DND-41 (cell line): Measurements from ENCODE around the gene ANXA9.

Experiments
- EZH2 ChIP-seq: IDR thresholded peaks from 3 replicates; pipeline ENCODE4 v1.6.1; 2012; ENCODE audit warnings: borderline replicate concordance, low read depth, mild to moderate bottlenecking, moderate library complexity, low read length, inconsistent platforms; ENCODE audit not compliant: severe bottlenecking
- TF ChIP-seq, protein P1 (sequence below): IDR thresholded peaks from 2 replicates; pipeline ENCODE4 v1.5.1; 2012; ENCODE audit warnings: borderline replicate concordance, low read length, moderate library complexity, mild to moderate bottlenecking; ENCODE audit not compliant: poor library complexity, severe bottlenecking; ENCODE audit errors: extremely low read depth

GRCh38 chr1:150957666-150958065, 24.4 kb upstream of the ANXA9 start:
- TF ChIP-seq, protein P1, sequence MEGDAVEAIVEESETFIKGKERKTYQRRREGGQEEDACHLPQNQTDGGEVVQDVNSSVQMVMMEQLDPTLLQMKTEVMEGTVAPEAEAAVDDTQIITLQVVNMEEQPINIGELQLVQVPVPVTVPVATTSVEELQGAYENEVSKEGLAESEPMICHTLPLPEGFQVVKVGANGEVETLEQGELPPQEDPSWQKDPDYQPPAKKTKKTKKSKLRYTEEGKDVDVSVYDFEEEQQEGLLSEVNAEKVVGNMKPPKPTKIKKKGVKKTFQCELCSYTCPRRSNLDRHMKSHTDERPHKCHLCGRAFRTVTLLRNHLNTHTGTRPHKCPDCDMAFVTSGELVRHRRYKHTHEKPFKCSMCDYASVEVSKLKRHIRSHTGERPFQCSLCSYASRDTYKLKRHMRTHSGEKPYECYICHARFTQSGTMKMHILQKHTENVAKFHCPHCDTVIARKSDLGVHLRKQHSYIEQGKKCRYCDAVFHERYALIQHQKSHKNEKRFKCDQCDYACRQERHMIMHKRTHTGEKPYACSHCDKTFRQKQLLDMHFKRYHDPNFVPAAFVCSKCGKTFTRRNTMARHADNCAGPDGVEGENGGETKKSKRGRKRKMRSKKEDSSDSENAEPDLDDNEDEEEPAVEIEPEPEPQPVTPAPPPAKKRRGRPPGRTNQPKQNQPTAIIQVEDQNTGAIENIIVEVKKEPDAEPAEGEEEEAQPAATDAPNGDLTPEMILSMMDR, result no peak
- TF ChIP-seq EZH2, result no peak
